Kidney (tissue), 14 donors: ENCODE data around the gene KLK12. TPM values are rescaled to one million over a fixed set of nuclear protein-coding genes. Genes with fewer than 3 reads are reported as not detected.

Experiments used
- DNase-seq, 5 donors: peaks; one replicate each; pipeline ENCODE4 v3.0.0-alpha.2; 2013 to 2020
- FAIRE-seq: peaks from 2 replicates; lab custom pipeline; 2012; peaks lifted over from hg19 to GRCh38; lab: Jason Lieb, UNC
- H3K27ac ChIP-seq, 2 donors: one replicate each; pipeline ENCODE4 v1.7.0; 2013; ENCODE audit warnings: low read depth in 2 of 2, low read length in 2 of 2, inconsistent platforms in 1 of 2
- H3K27me3 ChIP-seq: one replicate; pipeline ENCODE4 v1.7.1; 2013; ENCODE audit warnings: low read length, inconsistent platforms; ENCODE audit not compliant: control insufficient read depth, insufficient read depth
- H3K36me3 ChIP-seq, 3 donors: one replicate each; pipeline versions ENCODE4 v1.7.0 to v1.7.1; 2013; ENCODE audit warnings: low read length in 3 of 3, control low read depth in 1 of 3, inconsistent platforms in 1 of 3; ENCODE audit not compliant: insufficient read depth in 3 of 3, control insufficient read depth in 2 of 3
- H3K4me1 ChIP-seq, 3 donors: one replicate each; pipeline versions ENCODE4 v1.7.0 to v1.7.1; 2013; ENCODE audit warnings: low read length in 3 of 3, inconsistent platforms in 1 of 3, low read depth in 1 of 3; ENCODE audit not compliant: control insufficient read depth in 2 of 3, insufficient read depth in 2 of 3
- H3K4me3 ChIP-seq, 3 donors: one replicate each; pipeline versions ENCODE4 v1.7.0 to v1.8.1; 2013; ENCODE audit warnings: low read length in 3 of 3, control low read depth in 1 of 3, inconsistent platforms in 1 of 3
- H3K9ac ChIP-seq, 3 donors: one replicate each; pipeline versions ENCODE4 v1.7.0 to v1.7.1; 2013; ENCODE audit warnings: low read length in 3 of 3, control low read depth in 1 of 3, inconsistent platforms in 1 of 3
- H3K9me3 ChIP-seq, 3 donors: one replicate each; pipeline versions ENCODE4 v1.7.0 to v1.7.1; 2013; ENCODE audit warnings: low read length in 3 of 3, control low read depth in 1 of 3, inconsistent platforms in 1 of 3; ENCODE audit not compliant: control insufficient read depth in 2 of 3, insufficient read depth in 1 of 3
- CTCF ChIP-seq: IDR thresholded peaks from 3 replicates; pipeline ENCODE4 v1.5.1; 2012; ENCODE audit warnings: mild to moderate bottlenecking, moderate library complexity, borderline replicate concordance; ENCODE audit not compliant: insufficient read depth; ENCODE audit errors: extremely low read depth
- intact Hi-C: fragments of 100-400 bp; cut with DNase I; formaldehyde crosslinking; loops from one replicate; pipeline ENCODE4 v1.11.1; 2022
- polyA plus RNA-seq: library from polyadenylated mRNA; stranded (reverse); fragments of 350-450 nt; fragmentation: Illumina TruSeq; extraction: RNeasy Lipid Tissue Mini Kit (QIAGEN cat#74804); gene quantifications from one replicate; pipeline ENCODE4 v1.2.3, GENCODE V29; 2014; ENCODE audit warnings: low read depth, low replicate concordance; ENCODE audit not compliant: insufficient read depth
- total RNA-seq: library from RNA; stranded (reverse); fragmentation: NEBNext Ultra II Directional; extraction: Animal tissue kit (Norgen Biotek cat#: 25700); gene quantifications from one replicate; pipeline ENCODE4 v1.2.1, GENCODE V29; 2021
- donor health status: control.
- donor health status: control.
- donor health status: control.
- donor health status: control.
- donor health status: control.
- donor health status: DM: yes; HTN: yes; CAD: no.
- donor health status: Normal renal cell carcinoma (clear cell type).

KLK12 gene
- total and polyA plus RNA-seq, 2 donors from 2014 or later: not detected

GRCh38 chr19:51079481-51080110 lies 44.8 kb upstream of the KLK12 start:
- no peak for TF ChIP-seq CTCF
- no peak for FAIRE-seq
- no peak overlapping the region for H3K27ac ChIP-seq
- no peaks in the 10 kb centered on the region for H3K36me3 ChIP-seq
- intact Hi-C loops: no loop called here
- H3K9me3 ChIP-seq: no peaks in the 10 kb centered on the region
- peak in 2 of 5 donors; percentile 17 to 70 for DNase-seq
- H3K4me3 ChIP-seq: no peak overlapping the region
- H3K9ac ChIP-seq: no peak overlapping the region
- H3K27me3 ChIP-seq: no peaks in the 10 kb centered on the region
- no peaks in the 10 kb centered on the region for H3K4me1 ChIP-seq

- H3K36me3 ChIP-seq: no peaks in the 10 kb centered on the region
- no peak overlapping the region for H3K9ac ChIP-seq
- TF ChIP-seq CTCF: no peak
- no peaks in the 10 kb centered on the region for H3K4me1 ChIP-seq
- FAIRE-seq: no peak
- intact Hi-C loops: no loop called here
- H3K4me3 ChIP-seq: no peak overlapping the region
- H3K9me3 ChIP-seq: peaks cover 0 to 6% (median 2%) of the 10 kb centered on the region in 3 donors
- peak in 1 of 5 donors; percentile 50 for DNase-seq
- H3K27me3 ChIP-seq: no peaks in the 10 kb centered on the region
- H3K27ac ChIP-seq: no peak overlapping the region
These were observed 43.9 kb upstream of the KLK12 start for GRCh38 chr19:51078731-51079130.

GRCh38 chr19:51078104-51078503 lies 43.3 kb upstream of the KLK12 start:
- DNase-seq (peak in 1 of 5 donors; percentile 47), FAIRE-seq (no peak)
- Histone ChIP-seq H3K36me3 (no peaks in the 10 kb centered on the region), H3K9ac (no peak overlapping the region), H3K4me1 (no peaks in the 10 kb centered on the region), H3K4me3 (no peak overlapping the region), H3K9me3 (peaks cover 0 to 6% (median 2%) of the 10 kb centered on the region in 3 donors), H3K27ac (no peak overlapping the region), H3K27me3 (no peaks in the 10 kb centered on the region)
- intact Hi-C loops: no loop called here
- TF ChIP-seq CTCF: no peak
